SU-DHL-6 (cell line): ENCODE measurements around the gene MAPK8IP1.

ENCODE experiments used
- H2AFZ ChIP-seq: fragments of 200-600 bp; sonication (generic); 2 replicates; pipeline ENCODE4 v1.6.1; 2014; ENCODE audit warnings: low read depth, mild to moderate bottlenecking, moderate library complexity, mixed read lengths, antibody characterized with exemption, low read length; ENCODE audit not compliant: severe bottlenecking
- H3F3A ChIP-seq: fragments of 200-600 bp; shearing (Covaris generic); 2 replicates; pipeline ENCODE4 v1.6.0; 2016; ENCODE audit warnings: antibody characterized with exemption, mild to moderate bottlenecking; ENCODE audit not compliant: insufficient read depth
- H3K27ac ChIP-seq: fragments of 200-600 bp; sonication (generic); 2 replicates; pipeline ENCODE4 v1.5.1; 2016; ENCODE audit warnings: low read depth, mild to moderate bottlenecking, low read length, moderate library complexity, mixed read lengths
- H3K27me3 ChIP-seq: fragments of 200-600 bp; sonication (generic), shearing (Covaris generic); 2 replicates; pipeline ENCODE4 v1.6.0; 2014; ENCODE audit warnings: mild to moderate bottlenecking, low read length
- H3K36me3 ChIP-seq: fragments of 200-600 bp; sonication (generic); 2 replicates; pipeline ENCODE4 v1.6.1; 2014; ENCODE audit warnings: mild to moderate bottlenecking, low read length, mixed read lengths
- H3K4me2 ChIP-seq: fragments of 300-600, 200-600 bp; shearing (Covaris generic), sonication (generic); 2 replicates; pipeline ENCODE4 v1.6.0; 2014; ENCODE audit warnings: low read length, low read depth, mild to moderate bottlenecking; ENCODE audit not compliant: poor library complexity, severe bottlenecking
- H3K4me3 ChIP-seq: fragments of 200-600 bp; sonication (generic); 2 replicates; pipeline ENCODE4 v1.5.1; 2014; ENCODE audit warnings: antibody characterized with exemption, low read length, mild to moderate bottlenecking, mixed read lengths; ENCODE audit not compliant: insufficient read depth, poor library complexity, severe bottlenecking
- H3K79me2 ChIP-seq: fragments of 200-600 bp; sonication (generic); 2 replicates; pipeline ENCODE4 v1.6.1; 2014; ENCODE audit warnings: mild to moderate bottlenecking, low read length, moderate library complexity; ENCODE audit not compliant: insufficient read depth
- H3K9ac ChIP-seq: fragments of 200-600 bp; sonication (generic); 2 replicates; pipeline ENCODE4 v1.7.0; 2014; ENCODE audit warnings: mild to moderate bottlenecking, low read length
- H3K9me2 ChIP-seq: fragments of 200-600 bp; sonication (generic); replicated peaks from 2 replicates; pipeline ENCODE4 v1.6.1; 2014; ENCODE audit warnings: low read length; ENCODE audit not compliant: insufficient read depth
- H3K9me3 ChIP-seq: fragments of 200-600 bp; sonication (generic); 2 replicates; pipeline ENCODE4 v1.6.1; 2014; ENCODE audit warnings: low read length, mixed read lengths; ENCODE audit not compliant: insufficient read depth
- H4K20me1 ChIP-seq: fragments of 200-600 bp; sonication (generic); 2 replicates; pipeline ENCODE4 v1.6.1; 2014; ENCODE audit warnings: low read depth, mild to moderate bottlenecking, antibody characterized with exemption, low read length, moderate library complexity, mixed read lengths
- EZH2phosphoT487 ChIP-seq: fragments of 200-600 bp; sonication (generic), shearing (Covaris generic); conservative IDR thresholded peaks from 2 replicates; pipeline ENCODE4 v1.6.1; 2018; ENCODE audit warnings: mild to moderate bottlenecking, antibody characterized with exemption, low read length, moderate library complexity, mixed read lengths
- TF ChIP-seq, protein P1 (sequence below): fragments of 200-600 bp; sonication (generic); IDR thresholded peaks from one replicate; pipeline ENCODE4 v1.5.1; 2017; ENCODE audit warnings: antibody characterized with exemption, mild to moderate bottlenecking, low read length, moderate library complexity; ENCODE audit not compliant: insufficient read depth, poor library complexity, severe bottlenecking

MAPK8IP1 gene

GRCh38 chr11:45895553-45896259 lies 10.3 kb downstream of the MAPK8IP1 start:
- Histone ChIP-seq H4K20me1 (no peaks in the 10 kb centered on the region), H3K36me3 (no peaks in the 10 kb centered on the region), H3K4me3 (no peak overlapping the region), H3K9me3 (no peaks in the 10 kb centered on the region), H3K9me2 (no peaks in the 10 kb centered on the region), H2AFZ (no peak overlapping the region), H3K27ac (no peak overlapping the region), H3K79me2 (no peaks in the 10 kb centered on the region), H3K27me3 (no peaks in the 10 kb centered on the region), H3K4me2 (no peak overlapping the region), H3K9ac (no peak overlapping the region), H3F3A (no peaks in the 10 kb centered on the region)
- TF ChIP-seq EZH2phosphoT487 = no peak
- TF ChIP-seq, protein P1, sequence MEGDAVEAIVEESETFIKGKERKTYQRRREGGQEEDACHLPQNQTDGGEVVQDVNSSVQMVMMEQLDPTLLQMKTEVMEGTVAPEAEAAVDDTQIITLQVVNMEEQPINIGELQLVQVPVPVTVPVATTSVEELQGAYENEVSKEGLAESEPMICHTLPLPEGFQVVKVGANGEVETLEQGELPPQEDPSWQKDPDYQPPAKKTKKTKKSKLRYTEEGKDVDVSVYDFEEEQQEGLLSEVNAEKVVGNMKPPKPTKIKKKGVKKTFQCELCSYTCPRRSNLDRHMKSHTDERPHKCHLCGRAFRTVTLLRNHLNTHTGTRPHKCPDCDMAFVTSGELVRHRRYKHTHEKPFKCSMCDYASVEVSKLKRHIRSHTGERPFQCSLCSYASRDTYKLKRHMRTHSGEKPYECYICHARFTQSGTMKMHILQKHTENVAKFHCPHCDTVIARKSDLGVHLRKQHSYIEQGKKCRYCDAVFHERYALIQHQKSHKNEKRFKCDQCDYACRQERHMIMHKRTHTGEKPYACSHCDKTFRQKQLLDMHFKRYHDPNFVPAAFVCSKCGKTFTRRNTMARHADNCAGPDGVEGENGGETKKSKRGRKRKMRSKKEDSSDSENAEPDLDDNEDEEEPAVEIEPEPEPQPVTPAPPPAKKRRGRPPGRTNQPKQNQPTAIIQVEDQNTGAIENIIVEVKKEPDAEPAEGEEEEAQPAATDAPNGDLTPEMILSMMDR = no peak

DNA sequence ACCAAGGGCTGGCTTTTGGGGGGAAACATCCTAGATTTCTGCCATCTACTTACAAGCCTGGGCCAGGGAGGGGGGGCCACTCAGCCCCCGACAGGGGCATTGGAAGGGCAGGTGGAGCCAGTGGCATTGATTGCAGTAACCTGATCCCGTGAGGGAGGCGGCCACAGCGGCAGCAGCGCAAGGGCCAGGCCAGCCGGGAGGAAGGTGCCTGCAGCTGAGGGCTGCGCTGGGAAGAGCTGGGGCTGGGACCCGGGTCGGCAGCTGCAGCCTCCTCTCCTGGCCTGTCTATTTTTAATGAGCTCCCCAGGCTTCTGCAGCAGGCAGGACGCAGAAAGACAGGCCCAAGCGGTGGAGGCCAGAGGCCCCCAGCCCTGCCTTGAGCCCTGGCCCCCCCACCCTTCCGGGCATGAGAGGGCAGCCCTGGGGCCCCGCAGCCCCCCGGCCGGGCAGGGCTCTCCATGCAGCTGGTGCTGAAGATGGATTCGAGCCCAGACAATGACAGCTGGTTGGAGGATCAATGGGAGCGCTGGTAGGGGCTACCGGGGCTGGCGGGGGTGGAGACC lies 11.1 kb downstream of the MAPK8IP1 start:
- Histone ChIP-seq H3K27me3 (no peaks in the 10 kb centered on the region), H2AFZ (no peak overlapping the region), H3F3A (no peaks in the 10 kb centered on the region), H3K9me2 (no peaks in the 10 kb centered on the region), H3K9ac (no peak overlapping the region), H3K79me2 (no peaks in the 10 kb centered on the region), H3K27ac (no peak overlapping the region), H3K4me3 (no peak overlapping the region), H3K9me3 (no peaks in the 10 kb centered on the region), H3K4me2 (no peak overlapping the region), H4K20me1 (no peaks in the 10 kb centered on the region), H3K36me3 (no peaks in the 10 kb centered on the region)
- TF ChIP-seq, protein P1 = no peak
- no peak for TF ChIP-seq EZH2phosphoT487

- Histone ChIP-seq H2AFZ (no peak overlapping the region), H3K4me3 (no peak overlapping the region), H3K4me2 (no peak overlapping the region), H4K20me1 (no peaks in the 10 kb centered on the region), H3K27me3 (no peaks in the 10 kb centered on the region), H3K79me2 (no peaks in the 10 kb centered on the region), H3K9me2 (no peaks in the 10 kb centered on the region), H3K27ac (no peak overlapping the region), H3F3A (no peaks in the 10 kb centered on the region), H3K9me3 (no peaks in the 10 kb centered on the region), H3K9ac (no peak overlapping the region), H3K36me3 (no peaks in the 10 kb centered on the region)
- TF ChIP-seq, protein P1 = no peak
- TF ChIP-seq EZH2phosphoT487 = no peak
Observed at GRCh38 chr11:45897556-45897955, 12.1 kb downstream of the MAPK8IP1 start.
